Trophoblast cell (in vitro differentiated cells and primary cell): ENCODE data around the gene PDS5B.

ENCODE experiments used
- DNase-seq, 2 donors: peaks; one replicate each; pipeline ENCODE4 v3.0.0-alpha.2; 2016
- H2AFZ ChIP-seq: 2 replicates; pipeline ENCODE4 v1.6.1; 2013; ENCODE audit warnings: low read length, moderate library complexity, mild to moderate bottlenecking; ENCODE audit not compliant: insufficient read depth, poor library complexity
- H2AK5ac ChIP-seq: 2 replicates; pipeline ENCODE4 v1.6.1; 2013; ENCODE audit warnings: mild to moderate bottlenecking, low read length
- H2BK120ac ChIP-seq: 2 replicates; pipeline ENCODE4 v1.6.1; 2013; ENCODE audit warnings: low read length, mild to moderate bottlenecking, moderate library complexity; ENCODE audit not compliant: insufficient read depth, poor library complexity
- H2BK12ac ChIP-seq: 2 replicates; pipeline ENCODE4 v1.6.1; 2013; ENCODE audit warnings: mild to moderate bottlenecking, low read length, moderate library complexity
- H2BK5ac ChIP-seq: 2 replicates; pipeline ENCODE4 v1.6.1; 2013; ENCODE audit warnings: low read length, low read depth, moderate library complexity, mild to moderate bottlenecking; ENCODE audit not compliant: poor library complexity
- H3K14ac ChIP-seq: 2 replicates; pipeline ENCODE4 v1.6.1; 2013; ENCODE audit warnings: mild to moderate bottlenecking, low read length
- H3K18ac ChIP-seq: 2 replicates; pipeline ENCODE4 v1.6.1; 2013; ENCODE audit warnings: mild to moderate bottlenecking, low read length
- H3K23ac ChIP-seq: 2 replicates; pipeline ENCODE4 v1.6.1; 2013; ENCODE audit warnings: low read length
- H3K27ac ChIP-seq: 2 replicates; pipeline ENCODE4 v1.5.1; 2013; ENCODE audit warnings: low read depth, mild to moderate bottlenecking, inconsistent platforms, low read length, moderate library complexity
- H3K27me3 ChIP-seq: 2 replicates; pipeline ENCODE4 v1.6.1; 2013; ENCODE audit warnings: inconsistent platforms, mild to moderate bottlenecking, low read length, moderate library complexity; ENCODE audit not compliant: insufficient read depth
- H3K36me3 ChIP-seq, 2 experiments: 1 replicate in 1 of 2; 2 replicates in 1 of 2; pipeline ENCODE4 v1.6.1; 2013; ENCODE audit warnings: low read length in 2 of 2, mild to moderate bottlenecking in 2 of 2, moderate library complexity in 1 of 2; ENCODE audit not compliant: insufficient read depth in 2 of 2, control insufficient read depth in 1 of 2
- H3K4ac ChIP-seq: 2 replicates; pipeline ENCODE4 v1.6.1; 2013; ENCODE audit warnings: low read depth, mild to moderate bottlenecking, low read length, moderate library complexity
- H3K4me1 ChIP-seq, 2 experiments: 1 replicate in 1 of 2; 2 replicates in 1 of 2; pipeline ENCODE4 v1.6.1; 2013; ENCODE audit warnings: low read length in 2 of 2, mild to moderate bottlenecking in 2 of 2, moderate library complexity in 1 of 2; ENCODE audit not compliant: insufficient read depth in 2 of 2, control insufficient read depth in 1 of 2
- H3K4me2 ChIP-seq: 2 replicates; pipeline ENCODE4 v1.6.1; 2013; ENCODE audit warnings: inconsistent platforms, mild to moderate bottlenecking, low read length, moderate library complexity
- H3K4me3 ChIP-seq: 2 replicates; pipeline ENCODE4 v1.5.1; 2013; ENCODE audit warnings: mild to moderate bottlenecking, low read depth, low read length, inconsistent platforms
- H3K79me1 ChIP-seq: one replicate; pipeline ENCODE4 v1.6.1; 2013; ENCODE audit warnings: low read length
- H3K79me2 ChIP-seq: 2 replicates; pipeline ENCODE4 v1.6.1; 2013; ENCODE audit warnings: low read length, mild to moderate bottlenecking; ENCODE audit not compliant: control insufficient read depth, insufficient read depth, poor library complexity
- H3K9ac ChIP-seq: 2 replicates; pipeline ENCODE4 v1.6.1; 2013; ENCODE audit warnings: mild to moderate bottlenecking, low read length
- H3K9me3 ChIP-seq: 2 replicates; pipeline ENCODE4 v1.6.1; 2013; ENCODE audit warnings: low read depth, mild to moderate bottlenecking, control low read depth, inconsistent platforms, low read length; ENCODE audit not compliant: insufficient read depth
- H4K12ac ChIP-seq: 2 replicates; pipeline ENCODE4 v1.6.1; 2013; ENCODE audit warnings: low read depth, mild to moderate bottlenecking, low read length, moderate library complexity
- H4K8ac ChIP-seq: 2 replicates; pipeline ENCODE4 v1.6.1; 2013; ENCODE audit warnings: low read depth, mild to moderate bottlenecking, low read length, moderate library complexity
- H4K91ac ChIP-seq: one replicate; pipeline ENCODE4 v1.6.1; 2013; ENCODE audit warnings: low read depth, mild to moderate bottlenecking, low read length, moderate library complexity
- WGBS: extraction: QIAGEN DNeasy Blood & Tissue Kit; methylation state at CpG from one replicate; pipeline ENCODE4 v1.1.7; 2013; ENCODE audit warnings: missing lambda C conversion rate; ENCODE audit not compliant: insufficient read length, insufficient coverage; ENCODE audit errors: extremely low coverage; 5-methylcytosine and 5-hydroxymethylcytosine counted together

The PDS5B gene

GRCh38 chr13:32674503-32674902 lies 88.3 kb downstream of the PDS5B start:
- no peaks in the 10 kb centered on the region for H3K79me2 ChIP-seq
- H3K18ac ChIP-seq = no peak overlapping the region
- no peak overlapping the region for H3K4me2 ChIP-seq
- no peak overlapping the region for H2AK5ac ChIP-seq
- no peak overlapping the region for H3K14ac ChIP-seq
- H2AFZ ChIP-seq = no peak overlapping the region
- H3K9ac ChIP-seq = no peak overlapping the region
- no CpG with 5 or more reads among the region's 2 CpGs for WGBS
- no peaks in the 10 kb centered on the region for H3K27me3 ChIP-seq
- H3K79me1 ChIP-seq = no peaks in the 10 kb centered on the region
- no peak overlapping the region for H2BK5ac ChIP-seq
- no peak overlapping the region for H3K23ac ChIP-seq
- no peak overlapping the region for H2BK12ac ChIP-seq
- no peaks in the 10 kb centered on the region for H3K4me1 ChIP-seq
- H3K36me3 ChIP-seq = peaks cover 0 to 1% of the 10 kb centered on the region in 2 experiments
- H4K8ac ChIP-seq = no peak overlapping the region
- H4K91ac ChIP-seq = no peak overlapping the region
- H3K27ac ChIP-seq = no peak overlapping the region
- H3K9me3 ChIP-seq = no peaks in the 10 kb centered on the region
- no peak overlapping the region for H2BK120ac ChIP-seq
- no peak overlapping the region for H3K4me3 ChIP-seq
- no peak for DNase-seq
- H4K12ac ChIP-seq = no peak overlapping the region
- H3K4ac ChIP-seq = no peak overlapping the region

GRCh38 chr13:32676242-32676641 lies 90.0 kb downstream of the PDS5B start:
- H3K14ac ChIP-seq = no peak overlapping the region
- no peak overlapping the region for H2AK5ac ChIP-seq
- peak in 1 of 2 donors; percentile 64 for DNase-seq
- H3K36me3 ChIP-seq = peaks cover 0 to 1% of the 10 kb centered on the region in 2 experiments
- H2BK120ac ChIP-seq = no peak overlapping the region
- no peak overlapping the region for H3K27ac ChIP-seq
- H3K4ac ChIP-seq = no peak overlapping the region
- H2BK12ac ChIP-seq = no peak overlapping the region
- H3K4me2 ChIP-seq = no peak overlapping the region
- H4K8ac ChIP-seq = no peak overlapping the region
- no peak overlapping the region for H3K4me3 ChIP-seq
- no peak overlapping the region for H2AFZ ChIP-seq
- H3K27me3 ChIP-seq = no peaks in the 10 kb centered on the region
- no peak overlapping the region for H2BK5ac ChIP-seq
- WGBS = no CpG with 5 or more reads among the region's 4 CpGs
- no peak overlapping the region for H4K12ac ChIP-seq
- no peaks in the 10 kb centered on the region for H3K79me2 ChIP-seq
- no peak overlapping the region for H4K91ac ChIP-seq
- H3K9ac ChIP-seq = no peak overlapping the region
- H3K4me1 ChIP-seq = no peaks in the 10 kb centered on the region
- no peak overlapping the region for H3K23ac ChIP-seq
- H3K9me3 ChIP-seq = no peaks in the 10 kb centered on the region
- H3K79me1 ChIP-seq = no peaks in the 10 kb centered on the region
- H3K18ac ChIP-seq = no peak overlapping the region

- H3K9me3 ChIP-seq = no peaks in the 10 kb centered on the region
- no peaks in the 10 kb centered on the region for H3K79me2 ChIP-seq
- H3K23ac ChIP-seq = no peak overlapping the region
- no peak overlapping the region for H2BK5ac ChIP-seq
- no peak overlapping the region for H4K8ac ChIP-seq
- no peak overlapping the region for H3K27ac ChIP-seq
- peaks cover 2 to 4% of the 10 kb centered on the region in 2 experiments for H3K36me3 ChIP-seq
- no peak for DNase-seq
- no peaks in the 10 kb centered on the region for H3K4me1 ChIP-seq
- no peak overlapping the region for H2BK120ac ChIP-seq
- H2AFZ ChIP-seq = no peak overlapping the region
- H3K18ac ChIP-seq = no peak overlapping the region
- H4K12ac ChIP-seq = no peak overlapping the region
- no peaks in the 10 kb centered on the region for H3K27me3 ChIP-seq
- no CpG with 5 or more reads among the region's 1 CpG for WGBS
- H3K4me3 ChIP-seq = no peak overlapping the region
- no peak overlapping the region for H2AK5ac ChIP-seq
- no peak overlapping the region for H3K4ac ChIP-seq
- H3K4me2 ChIP-seq = no peak overlapping the region
- H2BK12ac ChIP-seq = no peak overlapping the region
- H3K79me1 ChIP-seq = no peaks in the 10 kb centered on the region
- H3K14ac ChIP-seq = no peak overlapping the region
- H3K9ac ChIP-seq = no peak overlapping the region
- no peak overlapping the region for H4K91ac ChIP-seq
These were observed 95.9 kb downstream of the PDS5B start for GRCh38 chr13:32682130-32682529.

- Histone ChIP-seq H2BK5ac (no peak overlapping the region), H3K4me3 (no peak overlapping the region), H3K4ac (no peak overlapping the region), H3K9me3 (no peaks in the 10 kb centered on the region), H3K27me3 (no peaks in the 10 kb centered on the region), H3K27ac (no peak overlapping the region), H2BK120ac (no peak overlapping the region), H3K4me2 (no peak overlapping the region), H2AFZ (no peak overlapping the region), H3K4me1 (no peaks in the 10 kb centered on the region), H3K14ac (no peak overlapping the region), H2AK5ac (no peak overlapping the region), H3K18ac (no peak overlapping the region), H4K91ac (no peak overlapping the region), H3K79me1 (no peaks in the 10 kb centered on the region), H3K23ac (no peak overlapping the region), H4K12ac (no peak overlapping the region), H3K9ac (no peak overlapping the region), H4K8ac (no peak overlapping the region), H3K36me3 (peaks cover 2 to 4% of the 10 kb centered on the region in 2 experiments), H2BK12ac (no peak overlapping the region), H3K79me2 (no peaks in the 10 kb centered on the region)
- WGBS = no CpG with 5 or more reads among the region's 6 CpGs
- DNase-seq = no peak
These were observed 96.5 kb downstream of the PDS5B start for GRCh38 chr13:32682740-32683139.
